K562 (cell line): Measurements from ENCODE around the gene TTC32. TPM values are rescaled to one million over a fixed set of nuclear protein-coding genes. Genes with fewer than 3 reads are reported as not detected.

Experiments
- ARHGAP35 ChIP-seq: fragments of 450-650 bp; IDR thresholded peaks from 2 replicates; pipeline ENCODE4 v1.6.1; 2018; ENCODE audit not compliant: partially characterized antibody
- CBX1 ChIP-seq: sonication (generic); IDR thresholded peaks from 2 replicates; pipeline ENCODE4 v1.6.1; 2016; ENCODE audit warnings: antibody characterized with exemption, low read depth, mild to moderate bottlenecking
- CXXC5 ChIP-seq: fragments of 250-450 bp; sonication (Bioruptor Pico); IDR thresholded peaks from 2 replicates; pipeline ENCODE4 v1.8.0; 2022; ENCODE audit warnings: inconsistent platforms, mild to moderate bottlenecking, moderate library complexity
- FOXO4 ChIP-seq: fragments of 450-650 bp; formaldehyde crosslinking; IDR thresholded peaks from 2 replicates; pipeline ENCODE4 v1.4.0; 2020; ENCODE audit warnings: mild to moderate bottlenecking, moderate library complexity
- GATAD2A ChIP-seq: fragments of 450-650 bp; IDR thresholded peaks from 2 replicates; pipeline ENCODE4 v1.6.1; 2017
- GMEB1 ChIP-seq: fragments of 250-450 bp; sonication (Bioruptor Pico); IDR thresholded peaks from 2 replicates; pipeline ENCODE4 v1.4.0; 2020; ENCODE audit warnings: mild to moderate bottlenecking
- GTF2E2 ChIP-seq: fragments of 200-800 bp; sonication (Bioruptor generic); IDR thresholded peaks from 2 replicates; pipeline ENCODE4 v1.6.1; 2016; ENCODE audit warnings: missing genetic modification characterization, missing compliant biosample characterization
- MAZ ChIP-seq, 2 experiments: fragments of 450-650 bp in 1 of 2; sonication (generic) in 1 of 2; formaldehyde crosslinking; IDR thresholded peaks in 1 of 2; conservative IDR thresholded peaks in 1 of 2; 2 replicates each; pipeline versions ENCODE4 v1.4.0 to v1.5.0; 2020; ENCODE audit warnings: mild to moderate bottlenecking in 1 of 2, missing genetic modification reagents in 1 of 2
- MEF2A ChIP-seq: IDR thresholded peaks from 2 replicates; pipeline ENCODE4 v1.6.1; 2011; ENCODE audit warnings: low read depth, mild to moderate bottlenecking, low read length, moderate library complexity; ENCODE audit not compliant: control insufficient read depth
- NBN ChIP-seq: fragments of 450-650 bp; IDR thresholded peaks from 2 replicates; pipeline ENCODE4 v1.6.1; 2016; ENCODE audit warnings: low read depth, mild to moderate bottlenecking
- NFIC ChIP-seq: fragments of 450-650 bp; IDR thresholded peaks from 2 replicates; pipeline ENCODE4 v1.6.1; 2017; ENCODE audit warnings: mild to moderate bottlenecking, inconsistent platforms
- RB1 ChIP-seq: fragments of 450-650 bp; IDR thresholded peaks from 2 replicates; pipeline ENCODE4 v1.6.1; 2017; ENCODE audit warnings: low read depth, mild to moderate bottlenecking
- RCOR1 ChIP-seq, 2 experiments: IDR thresholded peaks; 2 replicates each; pipeline ENCODE4 v1.6.1; 2012; ENCODE audit warnings: low read depth in 2 of 2, low read length in 2 of 2, borderline replicate concordance in 1 of 2, improper control_type of control experiment in 1 of 2
- SP1 ChIP-seq: sonication (generic); formaldehyde crosslinking; IDR thresholded peaks from 2 replicates; pipeline ENCODE4 v1.8.1; 2022; ENCODE audit warnings: mild to moderate bottlenecking, missing genetic modification reagents
- SRSF1 ChIP-seq: fragments of 200-400 bp; formaldehyde crosslinking; IDR thresholded peaks from 2 replicates; pipeline ENCODE4 v1.6.1; 2017; ENCODE audit warnings: mild to moderate bottlenecking, low read depth, low read length, moderate library complexity
- TCFL5 ChIP-seq: fragments of 250-450 bp; sonication (Bioruptor Pico); conservative IDR thresholded peaks from 2 replicates; pipeline ENCODE4 v1.6.1; 2021; ENCODE audit warnings: mild to moderate bottlenecking, moderate library complexity, matching md5 sums
- TRIM24 ChIP-seq, 2 experiments: fragments of 450-650 bp; IDR thresholded peaks; 2 replicates each; pipeline ENCODE4 v1.6.1; 2016
- ZNF395 ChIP-seq: fragments of 200-800 bp; sonication (Bioruptor generic); IDR thresholded peaks from 2 replicates; pipeline ENCODE4 v1.6.1; 2017; ENCODE audit warnings: missing genetic modification characterization, missing compliant biosample characterization
- polyA plus RNA-seq, 8 experiments: library from polyadenylated mRNA; depleted of rRNA in 4 of 8; stranded (reverse) in 5 of 8; unstranded in 3 of 8; fragments of >200 nt; fragmentation: Nextera tagmentation in 2 of 8; fragmentation: Illumina TruSeq in 1 of 8; extraction: Ambion mirVana in 2 of 8; extraction: Trizol in 1 of 8; gene quantifications; 2 replicates each; pipeline versions ENCODE4 v1.2.1 to v1.2.3, GENCODE V29; 2011 to 2014; ENCODE audit warnings: inconsistent platforms in 1 of 8, missing spikeins in 1 of 8
- total RNA-seq, 7 experiments: library from RNA; depleted of rRNA in 6 of 7; stranded (reverse); fragments of >200 nt in 6 of 7; fragmentation: Illumina TruSeq in 2 of 7; extraction: Trizol in 2 of 7; gene quantifications; 2 replicates each; pipeline versions ENCODE4 v1.2.1 to v1.2.3, GENCODE V29; 2011 to 2021; ENCODE audit warnings: low replicate concordance in 1 of 7
- TF ChIP-seq, protein P1 (sequence below): IDR thresholded peaks from 2 replicates; pipeline ENCODE4 v1.6.1; 2011; ENCODE audit warnings: borderline replicate concordance, low read depth, mild to moderate bottlenecking, moderate library complexity, low read length; ENCODE audit not compliant: insufficient read depth, poor library complexity, severe bottlenecking
- TF ChIP-seq, protein P2 (sequence below): conservative IDR thresholded peaks from 2 replicates; pipeline ENCODE4 v1.6.1; 2011; ENCODE audit warnings: low read depth, mild to moderate bottlenecking, low read length; ENCODE audit not compliant: control insufficient read depth

TTC32 gene
- total and polyA plus RNA-seq, 9 of the 15 experiments (the other 6 are each of a cell fraction or from before 2014, with no cell fraction given): 27.6 to 71.4 (median 52.6) TPM

DNA sequence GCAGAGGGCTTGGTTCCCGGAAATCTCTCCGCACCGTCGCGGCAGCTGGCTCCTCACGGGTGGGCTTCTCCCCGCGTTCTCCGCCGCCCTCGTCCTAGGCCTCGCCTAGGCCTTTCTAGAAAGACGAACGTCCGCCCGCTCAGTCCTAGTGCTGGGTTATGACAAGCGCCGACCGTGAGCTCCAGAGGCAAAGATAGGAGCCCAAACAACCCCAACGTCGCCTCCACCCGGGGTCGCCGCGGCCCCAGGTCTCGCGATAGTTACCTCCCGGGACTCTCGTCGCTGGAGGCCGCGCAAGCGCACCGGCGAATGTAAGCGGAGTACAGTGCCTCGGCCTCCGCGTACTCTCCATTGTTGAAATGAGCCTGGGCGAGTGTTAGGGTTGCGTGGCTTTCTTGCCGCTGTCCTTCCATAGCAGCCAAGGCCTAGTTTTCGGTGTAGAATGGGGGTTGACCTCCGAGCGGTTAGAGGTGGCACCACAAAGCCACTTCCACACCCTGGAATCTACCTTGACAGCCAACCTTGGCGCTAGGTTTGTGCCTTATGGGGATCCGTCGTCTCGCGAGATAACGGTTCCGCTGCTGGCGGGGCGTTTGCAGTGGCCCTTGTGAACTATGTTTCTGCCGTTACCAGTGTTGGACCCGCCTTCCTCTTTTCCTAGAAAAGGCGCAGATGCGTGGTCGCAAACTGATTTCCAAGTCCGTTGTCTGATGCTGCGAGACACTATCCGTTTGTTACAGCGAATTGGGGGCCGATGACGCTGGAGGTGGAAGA lies at the start of gene TTC32 (continued):
- peak; percentile 77; the same call in 1 of the 2 replicates for TF ChIP-seq ZNF395
- 0 out of 2 replicates have a peak, but pooled peaks have one; percentile 35 for TF ChIP-seq RB1
- no peak for TF ChIP-seq MEF2A
- peak; percentile 97 for TF ChIP-seq GTF2E2 (tag)
- TF ChIP-seq, protein P1, sequence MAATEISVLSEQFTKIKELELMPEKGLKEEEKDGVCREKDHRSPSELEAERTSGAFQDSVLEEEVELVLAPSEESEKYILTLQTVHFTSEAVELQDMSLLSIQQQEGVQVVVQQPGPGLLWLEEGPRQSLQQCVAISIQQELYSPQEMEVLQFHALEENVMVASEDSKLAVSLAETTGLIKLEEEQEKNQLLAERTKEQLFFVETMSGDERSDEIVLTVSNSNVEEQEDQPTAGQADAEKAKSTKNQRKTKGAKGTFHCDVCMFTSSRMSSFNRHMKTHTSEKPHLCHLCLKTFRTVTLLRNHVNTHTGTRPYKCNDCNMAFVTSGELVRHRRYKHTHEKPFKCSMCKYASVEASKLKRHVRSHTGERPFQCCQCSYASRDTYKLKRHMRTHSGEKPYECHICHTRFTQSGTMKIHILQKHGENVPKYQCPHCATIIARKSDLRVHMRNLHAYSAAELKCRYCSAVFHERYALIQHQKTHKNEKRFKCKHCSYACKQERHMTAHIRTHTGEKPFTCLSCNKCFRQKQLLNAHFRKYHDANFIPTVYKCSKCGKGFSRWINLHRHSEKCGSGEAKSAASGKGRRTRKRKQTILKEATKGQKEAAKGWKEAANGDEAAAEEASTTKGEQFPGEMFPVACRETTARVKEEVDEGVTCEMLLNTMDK: peak; percentile 41
- peak; percentile 91 for TF ChIP-seq ARHGAP35
- TF ChIP-seq FOXO4 (CRISPR knock-in tag): no peak
- TF ChIP-seq GATAD2A: no peak
- peak in 1 of 2 experiments; percentile 76; a peak in 2 of 4 replicates for TF ChIP-seq RCOR1 (IDR thresholded peaks at IDR 0.05; ENCODE audit: borderline replicate concordance in 1 of 2, low read depth in 2 of 2, low read length in 2 of 2)
- TF ChIP-seq, protein P2, sequence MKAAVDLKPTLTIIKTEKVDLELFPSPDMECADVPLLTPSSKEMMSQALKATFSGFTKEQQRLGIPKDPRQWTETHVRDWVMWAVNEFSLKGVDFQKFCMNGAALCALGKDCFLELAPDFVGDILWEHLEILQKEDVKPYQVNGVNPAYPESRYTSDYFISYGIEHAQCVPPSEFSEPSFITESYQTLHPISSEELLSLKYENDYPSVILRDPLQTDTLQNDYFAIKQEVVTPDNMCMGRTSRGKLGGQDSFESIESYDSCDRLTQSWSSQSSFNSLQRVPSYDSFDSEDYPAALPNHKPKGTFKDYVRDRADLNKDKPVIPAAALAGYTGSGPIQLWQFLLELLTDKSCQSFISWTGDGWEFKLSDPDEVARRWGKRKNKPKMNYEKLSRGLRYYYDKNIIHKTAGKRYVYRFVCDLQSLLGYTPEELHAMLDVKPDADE: peak; percentile 31; the same call in 1 of the 2 replicates
- no peak for TF ChIP-seq TCFL5 (CRISPR knock-in tag)
- TF ChIP-seq NBN: peak; percentile 83
- TF ChIP-seq SRSF1: no peak
- peak; percentile 53 to 81; a peak in 2 of 4 replicates for TF ChIP-seq MAZ (CRISPR knock-in tag; conservative IDR thresholded peaks at IDR 0.05 in 1 of 2, IDR thresholded peaks at IDR 0.05 in 1 of 2)
- TF ChIP-seq NFIC: peak; percentile 42
- TF ChIP-seq CBX1: peak; percentile 81
- TF ChIP-seq GMEB1 (CRISPR knock-in tag): no peak
- peak; percentile 87 for TF ChIP-seq CXXC5 (CRISPR knock-in tag)
- TF ChIP-seq TRIM24 (IDR thresholded peaks at IDR 0.05): peak in 1 of 2 experiments; percentile 76; a peak in 2 of 4 replicates
- peak; percentile 83 for TF ChIP-seq SP1 (CRISPR knock-in tag)
